ENCODE data around the gene PITPNC1.
A peak's percentile ranks its signal among the peaks of the same experiment; 100 is the strongest.
"Not testable (repeated sequence)": the region's sequence is repeated elsewhere in the genome, so short reads cannot be mapped to it uniquely, and the experiment has no call there.

Gene PITPNC1

DNA sequence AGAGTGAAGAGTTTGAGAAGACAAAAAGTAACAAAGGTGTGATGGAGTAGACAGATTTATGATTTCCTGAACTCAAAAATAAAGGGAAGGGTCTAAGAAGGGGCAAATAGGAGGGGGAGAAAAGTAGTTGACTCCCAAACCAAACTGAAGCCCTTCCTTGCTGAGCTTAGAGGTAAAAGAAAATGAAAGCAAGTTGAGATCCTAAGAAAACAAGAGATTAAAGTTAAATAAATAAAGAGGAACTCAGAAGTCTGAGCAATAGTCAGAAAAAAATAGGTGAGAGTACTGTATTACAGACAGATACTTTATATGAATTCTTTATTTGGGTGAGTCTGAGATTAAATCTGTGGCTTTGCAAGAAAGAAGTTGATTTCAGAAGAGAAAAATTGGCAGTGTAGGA is 7.4 kb upstream of the PITPNC1 start:
- no peak for DNase-seq (ENCODE audit: low spot score)

DNA sequence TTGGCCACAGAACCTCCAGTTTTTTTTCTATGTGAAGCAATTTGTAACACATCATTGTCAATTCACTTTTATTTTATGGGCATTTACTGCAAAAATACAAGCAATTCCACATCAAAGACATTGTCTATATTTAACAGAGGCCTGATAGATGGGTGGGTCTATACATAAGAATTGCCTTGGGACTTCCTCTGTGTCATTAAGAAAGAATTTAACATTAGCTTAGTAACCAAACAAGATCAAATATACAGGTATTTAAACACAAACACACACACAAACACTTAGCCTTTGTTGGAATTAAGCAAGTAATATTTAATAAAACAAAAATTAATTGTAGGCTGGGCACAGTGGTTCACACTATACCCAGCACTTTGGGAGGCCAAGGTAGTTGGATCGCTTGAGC is 4.3 kb upstream of the PITPNC1 start:
- DNase-seq (ENCODE audit: low spot score), result no peak

DNA sequence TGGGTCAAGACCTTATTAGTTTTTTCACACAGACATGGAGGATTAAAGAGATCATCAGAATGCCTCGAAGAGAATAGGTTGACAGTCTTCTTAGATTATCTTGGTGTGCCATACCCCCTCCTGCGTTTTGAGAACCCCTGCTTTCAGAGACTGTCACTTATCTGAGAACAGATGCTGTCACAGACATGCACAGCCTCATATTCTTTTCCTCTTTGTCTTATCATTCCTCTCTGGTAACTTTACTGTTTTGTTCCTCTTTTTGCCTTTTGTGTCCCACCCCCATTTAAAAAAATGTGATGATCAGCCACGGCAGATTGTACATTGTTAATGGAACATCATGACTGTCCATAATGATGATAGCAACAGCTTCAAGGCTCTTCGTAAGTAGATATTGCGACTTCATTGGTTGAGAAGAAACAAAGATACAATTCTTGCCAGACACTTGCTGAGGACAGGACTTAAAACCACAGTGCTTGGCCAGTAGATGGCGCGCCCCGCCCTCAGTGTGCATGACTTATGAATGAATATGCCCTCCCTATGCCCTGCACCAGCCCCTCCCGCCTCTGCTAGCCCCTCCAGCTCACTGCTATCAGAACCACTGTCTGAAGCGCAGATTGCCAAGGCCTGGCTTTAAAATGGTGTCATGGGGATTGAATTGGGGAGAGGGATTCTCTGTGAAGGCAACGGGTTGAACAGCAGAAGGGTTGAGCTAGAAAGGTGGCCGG is 2.6 kb upstream of the PITPNC1 start:
- peak; percentile 88 for DNase-seq (ENCODE audit: low spot score)

DNA sequence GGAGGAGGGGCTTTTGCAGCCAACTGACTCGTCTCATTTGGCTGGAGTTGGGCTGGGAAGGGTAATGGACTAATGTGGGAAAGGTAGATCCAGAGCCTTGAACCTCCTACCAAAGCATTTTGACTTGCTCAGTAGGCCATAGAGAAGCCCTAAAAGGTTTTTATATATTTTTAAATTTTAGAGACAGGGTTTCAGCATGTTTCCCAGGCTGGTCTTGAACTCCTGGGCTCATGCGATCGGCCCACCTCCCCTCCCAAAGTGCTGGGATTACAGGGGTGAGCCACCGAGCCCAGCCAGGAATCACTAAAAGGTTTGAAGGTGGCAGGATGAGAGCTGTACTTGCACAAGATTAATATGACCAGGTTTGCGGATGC is 2.0 kb upstream of the PITPNC1 start:
- no peak for DNase-seq (ENCODE audit: low spot score)

DNA sequence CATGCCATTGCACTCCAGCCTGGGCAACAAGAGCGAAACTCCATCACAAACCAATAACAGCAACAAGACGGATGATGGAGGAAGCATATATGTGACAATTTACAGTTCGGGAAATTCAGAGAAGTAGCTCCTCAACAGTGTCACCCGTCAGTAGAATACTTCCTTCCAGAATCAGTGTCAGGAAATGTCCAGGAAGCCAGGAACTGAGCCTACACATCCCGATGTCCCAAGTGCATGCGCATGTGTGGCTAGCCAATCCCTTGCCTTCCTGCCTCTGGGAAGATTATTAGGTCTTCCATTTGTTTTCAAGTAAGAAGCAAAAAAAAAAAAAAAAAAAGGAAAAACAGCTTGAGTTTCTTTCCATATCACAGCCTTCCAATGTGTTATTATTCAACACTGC is 1.4 kb upstream of the PITPNC1 start:
- DNase-seq (ENCODE audit: low spot score), result no peak

DNA sequence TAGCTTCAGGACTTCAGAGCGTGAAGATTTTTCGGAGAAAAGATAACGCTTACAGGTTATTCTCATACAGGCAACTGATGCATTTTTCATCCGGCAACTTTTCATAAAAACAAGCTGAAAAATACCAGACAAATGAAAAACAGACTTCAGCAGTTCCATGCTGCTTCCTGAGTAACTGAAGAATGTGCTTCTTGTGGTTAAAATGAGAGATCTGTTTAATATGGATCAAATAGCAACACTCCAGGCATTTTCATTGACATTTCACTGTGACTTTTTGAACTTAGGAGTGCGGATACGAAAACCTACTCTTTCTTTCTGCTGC is 705 bp upstream of the PITPNC1 start:
- DNase-seq (ENCODE audit: low spot score), result no peak

DNA sequence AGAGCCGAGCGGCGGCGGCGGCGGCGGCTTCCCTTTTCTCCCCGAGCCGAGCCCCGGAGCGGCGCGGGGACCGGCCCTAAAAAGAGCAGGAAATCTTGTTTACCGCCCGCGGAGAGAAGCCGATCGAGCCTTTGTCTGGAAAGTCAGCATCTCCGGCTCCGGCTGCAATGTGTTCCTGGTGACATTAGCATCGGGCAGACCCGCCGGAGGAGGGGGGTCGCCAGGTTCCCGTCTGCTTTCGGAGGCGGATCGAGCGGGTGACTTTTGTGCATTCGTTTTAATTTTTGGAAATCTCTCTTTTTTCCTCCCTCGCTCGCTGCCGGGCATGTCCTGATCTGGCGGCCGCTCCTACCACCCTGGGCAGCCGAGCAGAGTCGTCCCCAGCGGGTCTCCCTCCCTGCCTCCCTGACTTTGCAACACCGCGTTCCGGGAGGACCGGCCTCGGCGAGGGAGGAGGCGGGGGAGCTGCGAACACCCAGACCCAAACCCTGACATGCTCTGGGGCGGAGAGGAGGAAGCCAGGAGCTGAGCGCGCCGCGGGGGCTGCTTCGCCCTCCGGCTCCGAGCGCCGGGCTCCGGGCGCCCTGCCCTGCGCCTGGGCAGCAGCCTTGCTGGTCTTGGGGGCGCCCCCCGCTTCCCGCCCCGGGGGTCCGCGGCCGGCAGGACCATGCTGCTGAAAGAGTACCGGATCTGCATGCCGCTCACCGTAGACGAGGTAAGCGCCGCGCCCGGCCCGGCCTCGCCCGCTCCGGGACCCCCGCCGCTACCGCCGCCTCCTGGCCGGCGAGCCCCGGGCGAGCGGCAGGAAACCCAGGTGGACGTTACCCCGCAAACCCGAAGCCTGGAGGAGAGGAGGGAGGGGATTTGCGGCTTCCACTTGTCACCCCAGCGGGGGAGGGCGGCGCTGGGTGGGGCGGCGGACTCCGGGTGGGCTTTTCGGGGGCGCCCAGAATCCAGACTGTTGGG is 690 bp downstream of the PITPNC1 start:
- peak; percentile 38 for DNase-seq (ENCODE audit: low spot score)

DNA sequence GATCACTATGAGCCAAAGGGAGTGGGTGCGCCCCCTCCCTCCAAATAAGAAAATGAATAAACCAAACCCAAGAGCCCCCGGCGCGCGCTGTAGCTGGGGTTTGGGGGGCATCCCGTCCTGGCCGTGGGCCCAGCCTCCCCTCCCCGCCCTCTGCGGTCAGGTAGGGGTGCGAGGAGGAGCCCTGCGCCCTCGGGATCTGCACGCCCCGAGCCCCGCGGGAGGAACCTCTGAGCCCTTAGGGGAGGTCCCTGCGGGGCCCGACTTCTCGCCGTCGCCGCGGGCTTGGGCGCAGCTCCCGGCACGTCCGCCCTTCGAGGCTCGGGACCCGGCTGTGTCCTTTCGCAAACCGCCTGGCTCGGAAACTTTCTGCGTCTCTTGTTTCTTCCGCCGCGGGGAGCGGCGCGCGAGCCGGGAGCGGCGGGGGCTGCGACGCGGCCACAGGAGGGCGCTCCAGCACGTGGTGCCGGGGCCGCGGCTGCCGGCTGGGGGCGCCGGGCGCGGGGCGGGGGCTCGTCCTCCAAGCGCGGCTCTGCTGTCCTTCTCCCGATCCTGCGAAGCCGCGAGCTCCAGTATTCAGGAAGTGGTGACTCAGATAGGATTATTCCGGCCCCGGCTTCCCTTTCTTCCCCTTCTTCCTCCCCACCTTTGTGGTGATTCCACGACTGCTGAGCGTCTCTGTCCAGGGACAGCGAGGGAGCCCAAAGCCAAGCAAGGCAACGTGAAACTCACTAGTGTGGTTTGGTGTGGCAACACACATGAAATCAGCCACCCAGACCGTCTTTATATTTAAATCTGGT is 1.6 kb downstream of the PITPNC1 start:
- DNase-seq (ENCODE audit: low spot score), result peak; percentile 81

DNA sequence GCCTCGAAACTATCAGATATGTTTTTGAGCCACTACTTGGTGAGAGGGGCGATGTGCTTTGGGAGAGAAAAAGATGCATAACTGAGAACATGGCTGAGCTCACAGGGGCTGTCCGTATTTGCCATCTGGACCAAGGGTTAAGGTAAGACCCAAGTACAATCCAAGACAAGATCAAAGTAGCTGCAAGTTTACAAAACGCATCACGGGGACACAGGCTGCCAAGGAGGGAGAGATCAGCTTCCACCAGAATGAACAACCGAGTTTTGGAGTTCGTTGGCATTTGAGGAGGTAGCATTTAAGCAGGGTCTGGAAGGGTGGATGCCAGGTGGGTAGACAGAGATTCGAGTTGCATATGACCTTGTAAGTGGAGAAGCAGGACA is 2.2 kb downstream of the PITPNC1 start:
- no peak for DNase-seq (ENCODE audit: low spot score)

DNA sequence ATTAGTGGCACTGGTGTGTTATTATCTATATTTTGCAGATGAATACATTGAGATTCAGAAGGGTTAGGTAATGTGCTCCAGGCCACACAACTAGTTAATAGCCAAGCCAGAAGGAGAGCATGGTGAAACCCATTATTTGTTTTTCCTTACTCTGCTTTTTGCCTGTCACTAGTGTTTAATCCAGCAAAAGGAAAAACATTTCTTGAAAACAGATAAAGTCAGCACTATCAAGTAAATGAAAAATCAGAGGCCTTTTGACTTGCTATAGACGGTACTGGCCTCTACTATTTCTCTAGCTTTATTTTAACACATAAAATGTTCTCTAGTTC is 4.8 kb downstream of the PITPNC1 start:
- DNase-seq (ENCODE audit: low spot score), result no peak

DNA sequence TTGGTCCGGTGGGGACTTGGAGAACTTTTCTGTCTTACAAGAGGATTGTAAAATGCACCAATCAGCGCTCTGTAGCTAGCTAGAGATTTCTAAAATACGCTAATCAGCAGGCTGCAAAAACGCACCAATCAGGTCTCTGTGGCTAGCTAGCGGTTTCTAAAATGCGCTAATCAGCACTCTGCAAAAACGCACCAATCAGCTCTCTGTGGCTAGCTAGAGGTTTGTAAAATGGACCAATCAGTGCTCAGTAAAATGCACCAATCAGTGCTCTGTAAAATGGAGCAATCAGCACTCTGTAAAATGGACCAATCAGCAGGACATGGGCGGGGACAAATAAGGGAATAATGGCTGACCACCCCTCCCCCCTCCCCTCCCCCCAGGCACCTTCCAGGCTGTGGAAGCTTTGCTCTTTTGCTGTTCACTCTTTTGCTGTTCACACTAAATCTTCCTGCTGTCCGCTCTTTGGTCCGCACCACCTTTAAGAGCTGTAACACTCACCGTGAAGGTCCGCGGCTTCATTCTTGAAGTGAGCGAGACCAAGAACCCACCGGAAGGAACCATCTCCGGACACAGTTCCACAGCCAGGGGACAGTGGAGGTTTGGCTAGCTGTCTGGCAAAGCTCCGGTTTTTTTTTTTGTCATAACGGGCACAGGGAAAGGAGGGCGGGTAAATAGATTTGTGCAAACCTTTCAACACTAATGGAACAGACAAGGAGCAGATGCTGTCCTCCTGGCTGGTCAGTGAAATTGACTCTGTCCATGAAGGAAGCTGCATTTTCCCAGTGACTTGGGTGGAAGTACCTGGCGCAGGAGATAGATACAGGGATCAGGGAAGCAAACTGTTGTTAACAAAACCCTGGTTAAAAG is 8.3 kb downstream of the PITPNC1 start:
- DNase-seq (ENCODE audit: low spot score), result no peak

DNA sequence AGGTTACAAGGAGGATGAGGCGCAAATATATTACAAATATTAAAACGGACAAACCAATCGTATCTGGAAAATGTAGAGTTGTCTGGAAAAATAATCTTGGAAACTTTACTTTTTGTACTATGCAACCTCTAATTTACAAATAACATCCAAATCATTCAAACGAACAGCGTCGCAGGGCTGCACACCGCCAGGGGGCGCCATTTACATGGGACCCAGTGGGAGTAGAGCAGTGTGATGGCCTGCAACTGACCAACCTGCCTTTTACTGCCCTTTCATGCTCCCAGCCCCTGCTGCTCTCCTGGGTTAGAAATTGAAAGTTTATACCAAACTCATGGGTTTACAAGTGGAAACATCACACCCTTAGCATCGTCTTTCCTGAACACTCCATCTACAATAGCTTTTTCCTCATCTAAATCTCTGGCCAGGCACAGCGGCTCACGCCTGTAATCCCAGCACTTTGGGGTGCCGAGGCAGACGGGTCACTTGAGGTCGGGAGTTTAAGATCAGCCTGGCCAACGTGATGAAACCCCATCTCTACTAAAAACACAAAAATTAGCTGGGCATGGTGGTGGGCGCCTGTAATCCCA is 10.0 kb downstream of the PITPNC1 start:
- DNase-seq (ENCODE audit: low spot score), result peak; percentile 66

DNA sequence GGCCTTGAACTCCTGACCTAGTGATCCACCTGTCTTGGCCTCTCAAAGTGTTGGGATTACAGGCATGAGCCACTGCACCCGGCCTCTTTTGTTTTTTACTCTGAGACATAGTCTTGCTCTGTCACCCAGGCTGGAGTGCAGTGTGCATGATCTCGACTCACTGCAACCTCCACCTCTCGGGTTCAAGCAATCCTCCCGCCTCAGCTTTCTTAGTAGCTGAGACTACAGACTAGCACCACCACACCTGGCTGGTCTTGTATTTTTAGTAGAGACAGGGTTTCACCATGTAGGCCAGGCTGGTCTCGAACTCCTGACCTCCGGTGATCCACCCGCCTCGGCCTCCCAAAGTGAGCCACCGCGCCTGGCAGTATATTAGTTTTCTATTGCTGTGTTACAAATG is 11.5 kb downstream of the PITPNC1 start:
- not testable (repeated sequence) for DNase-seq (ENCODE audit: low spot score)

DNA sequence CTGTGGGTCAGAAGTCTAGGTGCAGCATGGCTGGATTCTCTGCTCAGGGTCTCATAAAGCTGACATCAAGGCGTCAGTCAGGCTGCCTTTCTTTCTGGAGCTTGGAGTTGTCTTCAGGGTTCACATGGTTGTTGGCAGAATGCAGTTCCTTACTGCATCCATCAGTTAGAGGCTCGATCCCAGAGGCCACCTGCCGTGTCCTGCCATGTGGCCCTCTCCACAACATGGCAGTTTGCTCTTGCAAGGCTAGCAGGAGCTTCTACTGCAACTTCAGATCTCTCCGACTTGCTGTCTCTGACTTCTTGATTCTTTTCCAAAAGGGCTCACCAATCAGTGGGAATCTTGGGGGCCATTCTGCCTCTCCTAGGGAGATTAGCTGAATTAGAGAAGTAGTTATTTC is 11.9 kb downstream of the PITPNC1 start:
- no peak for DNase-seq (ENCODE audit: low spot score)

DNA sequence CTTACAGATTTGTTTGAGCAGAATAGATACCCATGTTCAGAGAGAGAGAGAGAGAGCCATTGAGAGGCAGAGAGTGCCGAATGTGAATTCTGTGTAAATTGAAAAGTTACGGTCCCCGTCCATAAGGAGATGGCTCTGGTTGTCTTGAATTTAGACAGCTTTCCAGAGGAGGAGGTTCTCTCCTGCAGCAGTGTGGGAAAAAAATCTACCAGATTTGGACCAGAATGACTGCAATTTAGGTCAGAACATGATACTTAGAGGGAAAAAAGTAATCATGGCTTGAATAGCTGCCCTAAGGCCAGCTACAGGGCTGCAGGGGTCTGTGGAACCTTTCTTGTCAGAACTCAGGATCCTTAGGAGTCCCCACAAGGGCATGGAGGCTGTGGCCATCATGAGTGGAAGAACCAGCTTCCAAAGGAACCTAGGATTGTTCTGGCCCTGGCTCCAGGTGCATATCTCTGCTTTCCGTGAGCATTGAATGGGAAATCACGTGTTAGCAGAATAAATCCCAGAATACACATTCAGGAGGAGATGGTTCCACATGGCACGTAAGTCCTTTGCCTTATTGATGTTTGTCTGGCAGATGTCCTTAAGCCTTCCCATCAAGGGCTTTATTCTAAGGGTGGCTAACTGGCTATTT is 13.0 kb downstream of the PITPNC1 start:
- DNase-seq (ENCODE audit: low spot score), result no peak

DNA sequence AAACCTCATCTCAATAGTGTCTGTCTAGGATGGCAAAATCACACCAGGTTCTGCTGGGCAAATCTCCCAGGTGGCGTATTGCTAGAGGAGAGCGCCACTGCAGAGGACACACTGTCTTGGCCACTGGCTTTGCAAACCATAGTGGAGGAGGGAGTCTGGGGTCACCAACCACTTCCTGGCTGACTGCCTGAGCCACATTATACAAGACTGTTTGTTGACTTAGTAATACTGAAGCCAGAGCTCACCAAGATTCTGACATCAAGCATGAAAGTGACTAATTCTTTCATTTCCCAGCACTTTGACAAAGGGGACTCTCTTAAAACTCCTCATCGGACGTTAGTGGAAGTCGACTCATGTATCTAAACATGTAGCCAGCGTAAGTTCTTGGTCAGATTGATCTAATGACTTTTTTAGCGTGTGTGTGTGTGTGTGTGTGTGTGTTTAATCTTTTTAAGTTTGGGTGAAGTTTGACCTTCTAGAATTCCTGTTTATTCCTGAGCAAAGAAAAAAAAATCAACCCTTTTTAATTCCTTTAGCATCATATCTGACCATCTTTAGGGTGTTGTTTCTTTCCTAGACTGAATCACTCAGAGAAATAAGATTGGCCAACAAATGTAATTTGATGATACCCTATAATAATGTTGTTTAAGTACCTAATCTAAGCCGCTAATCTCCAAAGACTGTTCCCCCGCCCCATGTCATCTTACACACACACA is 13.7 kb downstream of the PITPNC1 start:
- peak; percentile 77 for DNase-seq (ENCODE audit: low spot score)

DNA sequence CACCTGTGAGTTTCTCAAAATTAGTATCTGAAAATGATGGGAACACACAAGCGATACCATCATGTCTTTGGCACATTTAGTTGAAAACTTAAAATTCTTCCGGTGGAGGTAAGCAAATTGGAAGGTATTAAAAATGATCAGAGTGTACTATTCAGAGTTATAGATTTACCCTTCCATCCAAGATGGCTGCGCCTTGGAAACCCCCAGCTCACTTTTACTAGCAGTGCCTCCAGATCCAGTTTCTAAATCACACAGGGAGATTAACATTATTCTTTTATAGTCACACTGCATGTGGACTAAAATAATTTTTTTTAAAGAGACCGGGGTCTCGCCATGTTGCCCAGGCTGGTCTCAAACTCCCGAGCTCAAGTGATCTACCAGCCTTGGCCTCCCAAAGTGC is 15.0 kb downstream of the PITPNC1 start:
- no peak for DNase-seq (ENCODE audit: low spot score)

DNA sequence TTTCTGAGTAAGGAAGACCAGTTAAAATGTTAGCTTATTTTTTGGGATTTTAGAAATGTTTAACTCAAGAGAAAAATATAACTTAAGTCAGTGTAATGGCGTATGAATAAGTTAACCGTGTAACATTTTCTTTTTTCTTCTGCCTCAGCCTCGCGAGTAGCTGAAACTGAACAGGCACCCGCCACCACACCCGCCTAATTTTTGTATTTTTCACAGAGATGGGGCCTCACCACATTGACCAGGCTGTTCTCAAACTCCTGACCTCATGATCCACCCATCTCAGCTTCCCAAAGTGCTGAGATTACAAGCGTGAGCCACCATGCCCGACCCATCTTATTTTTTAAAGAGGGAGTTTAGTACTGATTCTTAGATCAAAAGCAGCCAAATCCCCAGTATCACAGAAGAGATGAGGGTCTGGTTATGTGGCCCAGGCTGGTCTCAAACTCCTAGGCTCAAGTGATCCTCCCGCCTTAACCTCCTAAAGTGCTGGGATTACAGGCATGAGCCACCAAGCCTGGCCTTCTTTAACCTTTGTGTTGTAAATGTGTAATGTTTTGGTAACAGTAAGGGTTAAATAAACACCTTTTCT is 16.8 kb downstream of the PITPNC1 start:
- no peak for DNase-seq (ENCODE audit: low spot score)

DNA sequence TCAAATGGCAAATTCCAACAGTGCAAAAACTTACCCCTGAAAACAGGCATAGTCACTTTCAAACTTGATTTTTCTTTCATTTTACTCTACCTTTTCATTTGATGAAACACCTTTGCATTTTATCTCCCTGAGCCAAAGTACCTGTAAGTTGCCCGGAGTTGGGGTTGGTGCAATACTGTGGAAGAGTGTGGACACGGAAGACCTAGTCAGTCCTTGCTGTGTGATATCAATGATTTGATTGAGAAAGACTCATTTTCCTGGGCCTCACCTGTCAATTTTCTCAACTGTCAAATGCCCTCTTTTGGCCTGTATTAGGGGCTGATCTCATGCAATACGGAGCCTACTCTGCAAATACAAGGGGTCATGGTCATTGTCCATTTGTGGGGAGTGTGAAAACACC is 22.6 kb downstream of the PITPNC1 start:
- no peak for DNase-seq (ENCODE audit: low spot score)

DNA sequence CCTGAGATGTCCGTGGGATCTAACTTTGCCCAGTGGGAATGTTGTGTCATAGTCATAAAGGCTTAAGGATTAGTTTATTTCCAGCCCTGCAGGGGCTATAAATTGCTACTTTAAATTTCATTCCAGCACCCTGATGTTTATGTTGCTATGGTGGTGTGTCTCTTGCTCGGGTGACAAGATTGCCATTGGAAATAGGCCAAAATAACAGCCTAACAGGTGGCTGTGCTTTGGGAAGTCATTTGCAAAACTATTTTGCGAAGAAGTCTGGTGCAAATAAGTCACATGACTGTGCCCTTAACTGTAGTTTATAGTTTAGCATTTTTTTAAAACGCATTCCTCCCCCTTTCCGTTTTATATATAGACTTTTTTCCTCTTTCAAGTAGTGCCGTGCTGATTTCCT is 23.1 kb downstream of the PITPNC1 start:
- DNase-seq (ENCODE audit: low spot score), result no peak

Data from CD4-positive, alpha-beta T cell treated with Interleukin-15 for 4 hours (primary cell).